GM21786 (cell line): ENCODE results near the gene FAM227B.

Source experiments
- ATAC-seq: cut with Tn5 transposase; IDR thresholded peaks from one replicate; pipeline ENCODE4 v1.9.1; 2021; ENCODE audit not compliant: unreplicated experiment

FAM227B gene

GRCh38 chr15:49303003-49303402 is 317.6 kb downstream of the FAM227B start:
- no peak for ATAC-seq

- ATAC-seq: no peak
Observed at GRCh38 chr15:49301562-49301961, 319.1 kb downstream of the FAM227B start.

- no peak for ATAC-seq
Observed at GRCh38 chr15:49300856-49301255, 319.8 kb downstream of the FAM227B start.

GRCh38 chr15:49297584-49297983 is 323.0 kb downstream of the FAM227B start:
- ATAC-seq: no peak

- no peak for ATAC-seq
Observed at GRCh38 chr15:49296258-49296657, 324.4 kb downstream of the FAM227B start.

DNA sequence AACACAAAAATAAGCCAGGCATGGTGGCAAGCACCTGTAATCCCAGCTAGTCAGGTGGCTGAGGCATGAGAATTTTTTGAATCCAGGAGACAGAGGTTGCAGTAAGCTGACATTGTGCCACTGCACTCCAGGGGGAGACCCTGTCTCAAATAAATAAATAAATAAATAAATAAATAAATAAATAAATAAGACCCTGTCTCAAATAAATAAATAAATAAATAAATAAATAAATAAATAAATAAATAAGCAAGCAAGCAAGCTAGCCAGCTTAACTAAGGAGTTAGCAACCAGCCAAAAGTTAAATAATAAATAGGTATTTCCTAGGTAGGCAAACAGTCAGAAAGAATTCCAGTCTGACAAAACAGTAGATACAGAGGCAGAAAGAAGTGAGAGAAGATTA is 326.7 kb downstream of the FAM227B start:
- no peak for ATAC-seq

DNA sequence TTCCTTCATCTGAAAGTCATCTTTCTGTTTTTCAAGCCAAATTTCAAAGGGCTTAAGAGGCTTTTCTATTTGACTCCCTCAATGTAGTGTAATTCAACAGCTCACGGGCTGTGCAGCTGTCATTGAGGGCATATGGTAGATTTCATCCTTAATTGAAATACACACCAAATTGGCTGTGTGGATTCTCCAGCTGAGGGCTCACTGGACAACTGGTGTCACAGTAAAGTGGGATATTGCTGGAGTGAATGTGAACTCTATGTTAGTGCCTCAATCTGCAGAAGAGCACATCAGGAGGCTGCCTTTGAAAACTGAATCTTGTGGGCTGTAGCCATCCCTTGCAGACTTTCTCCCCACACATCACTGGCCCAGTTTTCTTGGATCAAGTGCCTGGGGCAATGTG is 330.4 kb downstream of the FAM227B start:
- ATAC-seq: no peak

DNA sequence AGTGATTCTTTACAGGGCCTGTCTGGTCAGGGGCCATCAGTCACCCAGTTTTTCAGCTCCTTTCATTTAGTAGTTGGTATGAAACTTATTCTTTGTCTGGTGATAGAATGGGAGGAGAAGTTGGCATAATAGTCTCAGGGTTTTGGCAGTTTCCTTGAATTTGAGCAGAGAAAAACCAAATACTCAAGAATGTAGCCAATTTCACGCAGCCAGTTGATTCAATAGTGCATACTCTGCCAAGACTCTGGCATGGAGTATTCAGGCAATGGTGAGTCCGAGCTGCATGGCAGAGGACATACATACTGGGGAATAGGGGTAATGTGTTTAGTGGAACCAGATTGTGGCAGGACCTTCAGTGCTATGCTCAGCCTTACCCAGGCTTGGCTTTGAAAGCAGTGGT is 332.2 kb downstream of the FAM227B start:
- no peak for ATAC-seq

- no peak for ATAC-seq
Observed at GRCh38 chr15:49287481-49287880, 333.1 kb downstream of the FAM227B start.

DNA sequence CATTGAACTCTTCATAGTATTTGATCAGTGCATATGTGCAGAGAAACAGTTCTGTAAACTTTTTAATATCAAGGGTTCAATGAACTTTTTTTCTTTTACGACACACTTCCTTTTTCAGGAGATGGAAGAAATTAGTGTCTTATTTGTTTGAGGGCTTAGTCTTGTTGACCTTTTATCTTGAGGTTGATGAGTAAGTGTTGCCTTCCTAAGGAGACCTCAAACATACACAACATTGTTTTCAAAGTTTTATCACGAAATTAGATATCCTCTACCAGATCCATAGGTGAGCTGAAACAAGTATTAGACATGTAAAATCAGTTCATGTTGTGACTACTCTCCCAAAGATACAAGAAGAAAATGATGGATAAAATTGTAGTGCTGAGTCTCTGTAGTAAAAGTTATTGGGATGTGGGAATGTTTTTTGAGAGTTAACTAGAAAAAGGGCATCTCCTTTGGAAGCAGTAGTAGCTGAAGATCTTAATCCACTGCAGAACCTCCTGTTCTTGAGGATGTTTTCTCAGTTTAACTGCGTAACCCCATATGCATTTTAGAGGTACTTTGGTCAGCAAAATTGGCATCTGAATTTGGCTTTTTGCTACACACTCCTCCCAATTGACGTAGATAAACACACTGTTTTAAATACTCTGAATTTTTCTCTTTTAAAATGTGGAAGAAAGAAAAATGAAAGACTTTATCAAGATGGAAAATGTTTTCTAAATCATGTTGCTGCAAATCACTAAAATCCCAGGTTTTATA is 333.8 kb downstream of the FAM227B start:
- no peak for ATAC-seq

- no peak for ATAC-seq
Observed at GRCh38 chr15:49282366-49282765, 338.3 kb downstream of the FAM227B start.

DNA sequence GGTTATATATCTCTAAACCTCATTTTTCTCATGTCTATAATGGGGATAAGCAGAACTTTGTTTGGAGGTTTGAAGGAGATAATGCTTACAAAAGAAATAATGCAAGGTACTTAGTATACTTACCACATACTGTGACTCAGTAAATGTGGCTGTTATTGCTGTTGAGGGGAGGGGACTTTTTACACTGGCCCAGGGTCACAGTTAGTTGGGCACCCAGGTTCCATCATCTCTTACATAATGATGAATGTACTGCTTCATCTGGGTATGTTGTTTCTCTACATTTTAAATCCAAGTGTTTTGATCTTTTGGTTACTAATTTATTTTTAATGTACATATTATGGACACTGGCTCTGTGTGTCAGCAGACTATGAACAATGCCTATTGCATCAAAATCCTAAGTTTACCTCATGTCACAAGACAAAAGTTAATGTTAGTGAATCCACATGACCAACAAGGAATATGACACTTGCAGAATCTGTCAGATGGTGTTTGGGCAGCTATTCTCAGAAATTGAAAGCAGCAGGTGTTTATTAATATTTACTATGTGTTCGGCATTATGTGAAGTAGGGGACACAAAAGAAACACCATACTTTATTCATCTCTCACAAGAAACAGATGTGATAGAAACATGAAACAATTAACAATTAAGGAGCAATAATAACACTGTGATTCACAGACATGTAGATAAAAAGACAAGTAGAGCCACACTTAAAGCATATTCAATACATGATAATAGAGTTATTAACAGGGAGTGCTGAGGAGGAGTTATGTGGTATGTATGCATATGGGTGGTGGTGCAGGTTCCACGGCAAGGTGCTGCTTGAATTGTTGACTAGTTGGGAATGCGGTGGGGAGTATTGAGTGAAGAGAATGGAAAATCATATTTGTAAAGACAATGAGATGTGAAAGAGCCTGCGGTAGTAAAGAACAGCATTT is 340.8 kb downstream of the FAM227B start:
- no peak for ATAC-seq

DNA sequence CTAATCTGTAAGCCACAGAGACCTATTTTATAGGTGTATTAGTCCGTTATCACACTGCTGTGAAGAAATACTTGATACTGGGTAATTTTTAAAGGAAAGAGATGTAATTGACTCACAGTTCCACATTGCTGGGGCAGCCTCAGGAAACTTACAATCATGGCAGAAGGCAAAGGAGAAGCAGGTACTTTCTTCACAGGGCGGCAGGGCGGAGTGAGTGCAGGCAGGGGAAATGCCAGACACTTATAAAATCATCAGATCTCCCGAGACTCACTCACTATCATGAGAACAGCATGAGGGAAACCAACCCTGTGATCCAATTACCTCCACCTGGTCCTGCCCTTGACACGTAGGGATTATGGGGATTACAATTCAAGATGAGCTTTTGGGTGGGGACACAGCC is 341.9 kb downstream of the FAM227B start:
- no peak for ATAC-seq
